A172 (cell line): ENCODE measurements around the gene CMSS1. TPM values are rescaled to one million over a fixed set of nuclear protein-coding genes. Genes with fewer than 3 reads are reported as not detected.
A peak's percentile ranks its signal among the peaks of the same experiment; 100 is the strongest.
"Not testable (repeated sequence)": the region's sequence is repeated elsewhere in the genome, so short reads cannot be mapped to it uniquely, and the experiment has no call there.

Source experiments
- DNase-seq: peaks from one replicate; pipeline ENCODE4 v3.0.0-alpha.2; 2015; ENCODE audit warnings: low spot score
- total RNA-seq: library from RNA; depleted of rRNA; stranded (reverse); fragments of >200 nt; shearing (Covaris generic); gene quantifications from 2 replicates; pipeline ENCODE4 v1.2.3, GENCODE V29; 2014

Gene CMSS1
- total RNA-seq, 1 experiment from 2014 or later: 48.6 TPM

- no peak for DNase-seq
Measured at GRCh38 chr3:99817047-99817436, 620 bp upstream of the CMSS1 start.

DNA sequence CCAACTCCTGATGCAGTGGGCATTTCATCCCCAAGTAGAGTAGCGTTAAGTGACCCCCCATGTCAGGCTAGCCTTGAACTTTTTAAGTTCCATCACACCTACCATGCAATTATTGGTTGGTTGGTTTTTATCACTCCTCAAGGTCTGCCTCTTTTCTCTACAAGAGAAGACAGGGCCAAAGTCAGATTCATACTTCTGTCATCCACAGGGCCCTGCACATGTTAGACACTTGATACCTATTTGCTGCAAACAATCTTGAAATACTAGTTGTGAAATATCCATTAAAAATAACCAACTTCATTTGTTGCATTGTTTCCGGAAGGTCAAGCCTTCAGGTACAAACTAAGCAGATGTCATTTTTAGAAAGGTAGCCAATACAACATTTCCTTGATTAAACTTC, 1.2 kb downstream of the CMSS1 start:
- DNase-seq: no peak

DNA sequence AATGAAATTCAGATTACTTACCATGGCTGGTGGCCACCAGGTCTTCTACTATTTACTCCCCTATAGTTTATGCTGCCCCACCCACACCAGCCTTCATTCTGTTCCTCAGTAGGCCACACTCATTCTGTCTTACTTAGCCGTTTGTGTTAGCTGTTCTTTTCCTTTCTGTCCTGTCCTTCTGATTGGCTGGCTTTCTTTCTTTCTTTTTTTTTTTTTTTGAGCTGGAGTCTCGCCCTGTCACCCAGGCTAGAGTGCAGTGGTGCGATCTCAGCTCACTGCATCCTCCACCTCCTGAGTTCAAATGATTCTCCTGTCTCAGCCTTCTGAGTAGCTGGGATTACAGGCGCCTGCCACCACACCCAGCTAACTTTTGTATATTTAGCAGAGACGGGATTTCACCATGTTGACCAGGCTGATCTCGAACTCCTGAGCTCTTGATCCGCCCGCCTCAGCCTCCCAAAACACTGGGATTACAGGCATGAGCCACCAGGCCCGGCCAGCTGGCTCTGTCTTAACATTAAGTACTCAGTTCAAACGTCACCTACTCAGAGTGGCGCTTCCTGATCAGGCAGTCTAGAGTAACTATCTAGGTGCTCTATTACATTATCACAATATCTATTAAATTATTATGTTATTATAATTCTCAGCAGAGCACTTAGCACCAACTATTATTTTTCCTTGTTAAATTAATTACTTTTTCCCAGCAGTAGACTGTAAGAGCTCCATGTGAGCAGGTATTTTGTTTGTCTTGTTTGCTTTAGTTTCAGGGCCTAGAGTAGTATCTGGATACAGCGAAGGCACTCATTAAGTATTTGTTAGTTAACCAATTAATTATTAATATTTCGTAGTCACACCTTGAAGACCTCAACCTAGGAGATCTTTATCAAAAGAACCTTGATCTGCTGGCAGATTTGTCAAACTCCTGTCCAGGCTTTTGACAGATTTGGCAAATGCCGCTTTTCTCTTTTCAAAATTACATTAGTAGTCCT, 6.4 kb downstream of the CMSS1 start:
- DNase-seq: no peak

GRCh38 chr3:99825004-99825640, 7.5 kb downstream of the CMSS1 start:
- peak; percentile 54 for DNase-seq

- DNase-seq: no peak
Measured at GRCh38 chr3:99829844-99830243, 12.2 kb downstream of the CMSS1 start.

GRCh38 chr3:99833617-99834205, 16.0 kb downstream of the CMSS1 start:
- DNase-seq: no peak

DNA sequence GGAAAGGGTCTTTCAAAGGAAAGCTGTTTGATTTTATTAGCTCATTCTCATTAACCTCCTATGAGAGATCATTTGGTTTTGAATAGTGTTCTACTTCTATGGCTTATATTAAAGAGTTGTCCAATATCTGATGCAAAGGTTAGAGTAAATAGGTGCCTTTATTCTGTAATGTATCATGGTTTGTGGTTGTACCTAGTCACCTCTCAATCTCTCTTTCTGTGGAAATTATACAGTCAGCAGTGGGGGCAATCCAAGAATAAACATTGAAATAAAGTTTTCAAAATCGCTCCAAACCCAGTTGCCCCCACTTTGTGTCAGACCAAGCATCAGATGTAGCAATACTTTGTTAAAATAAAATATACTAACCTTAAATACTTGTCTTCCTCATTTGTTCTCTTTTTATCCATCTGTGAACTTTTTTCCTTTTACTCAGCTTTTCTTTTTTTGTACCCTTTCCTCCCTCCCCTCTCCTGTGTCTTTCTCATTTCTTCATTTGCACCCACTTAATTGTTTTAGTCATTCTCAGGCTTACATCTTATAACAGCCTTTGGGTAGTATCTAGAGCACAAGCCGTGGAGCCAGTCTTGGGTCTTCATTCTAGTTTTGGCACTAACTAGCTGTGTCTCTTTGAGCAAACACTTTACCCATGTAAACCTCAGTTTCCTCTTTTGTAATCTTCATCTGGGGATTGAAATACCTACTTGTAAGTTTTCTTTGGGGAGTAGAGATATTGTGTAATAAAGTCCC, 16.7 kb downstream of the CMSS1 start:
- DNase-seq: no peak

DNA sequence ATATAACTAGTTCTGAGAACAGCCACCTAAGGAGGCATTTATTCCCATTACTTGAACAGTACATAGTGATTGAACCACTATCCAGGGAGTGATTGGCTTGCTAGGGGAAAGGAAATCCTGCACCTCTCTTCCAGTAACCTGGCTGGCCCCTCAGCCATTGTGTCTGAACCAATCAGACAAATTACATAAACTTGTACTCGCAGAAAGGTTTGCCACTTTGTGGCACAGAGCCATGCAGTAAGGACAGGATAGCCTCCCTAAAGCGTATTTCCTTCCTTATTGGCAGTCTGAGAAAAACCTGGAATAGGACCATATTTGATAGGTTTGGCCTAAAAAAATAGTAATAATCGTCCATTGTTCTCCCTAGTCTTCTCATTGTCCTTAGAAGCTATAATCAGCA, 19.0 kb downstream of the CMSS1 start:
- DNase-seq: no peak

DNA sequence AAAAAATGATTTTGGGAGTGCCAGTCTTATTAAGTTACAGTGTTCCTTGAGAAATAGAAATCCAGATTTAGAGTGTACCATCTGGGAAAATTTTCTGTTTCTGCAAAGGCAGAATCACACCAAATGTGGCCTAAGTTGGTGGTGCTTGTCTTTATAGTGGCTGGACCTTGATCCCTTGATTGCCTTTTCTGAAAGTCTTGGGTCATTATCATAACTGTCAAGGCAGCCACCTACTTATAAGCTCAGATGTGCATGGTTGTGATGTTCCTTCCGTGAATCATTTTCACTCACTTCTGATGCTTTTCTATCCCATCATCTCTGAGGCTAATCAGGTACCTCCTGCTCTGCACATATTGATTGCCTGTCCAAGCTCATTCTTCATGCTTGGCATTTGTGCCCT, 20.1 kb downstream of the CMSS1 start:
- DNase-seq: no peak

- DNase-seq: no peak
Measured at GRCh38 chr3:99838755-99839154, 21.1 kb downstream of the CMSS1 start.

DNA sequence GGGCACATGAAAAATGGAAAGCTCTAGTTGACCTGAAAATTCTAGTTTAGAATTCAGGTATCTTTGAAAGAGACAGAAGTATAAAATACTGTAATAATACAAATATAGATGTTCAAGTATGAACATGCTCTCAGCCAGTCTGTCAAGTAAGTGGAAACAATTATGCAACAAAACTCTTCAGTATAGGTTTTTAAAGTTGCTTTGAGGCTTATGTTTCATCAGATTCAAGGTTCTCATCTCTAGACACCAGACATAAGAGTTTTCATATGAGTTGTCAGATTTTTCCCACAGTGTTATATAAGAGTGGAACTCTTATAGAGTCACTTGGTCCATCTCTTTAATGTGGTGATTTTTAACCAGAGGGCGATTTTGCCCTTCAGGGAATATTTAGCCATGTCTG, 22.0 kb downstream of the CMSS1 start:
- DNase-seq: no peak

DNA sequence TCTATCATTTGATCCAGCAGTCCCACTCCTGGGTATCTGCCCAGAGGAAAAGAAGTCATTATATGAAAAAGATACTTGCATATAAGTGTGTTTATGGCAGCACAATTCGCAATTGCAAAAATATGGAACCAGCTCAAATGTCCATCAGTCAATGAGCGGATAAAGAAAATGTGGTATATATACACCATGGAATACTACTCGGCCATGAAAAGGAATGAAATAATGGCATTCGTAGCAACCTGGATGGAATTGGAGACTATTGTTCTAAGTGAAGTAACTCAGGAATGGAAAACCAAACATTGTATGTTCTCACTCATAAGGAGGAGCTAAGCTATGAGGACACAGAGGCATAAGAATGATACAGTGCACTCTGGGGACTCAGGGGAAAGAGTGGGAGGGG, 24.3 kb downstream of the CMSS1 start:
- not testable (repeated sequence) for DNase-seq

GRCh38 chr3:99842826-99843589, 25.3 kb downstream of the CMSS1 start:
- peak; percentile 49 for DNase-seq

GRCh38 chr3:99843590-99844258, 26.1 kb downstream of the CMSS1 start:
- DNase-seq: no peak

GRCh38 chr3:99845331-99845730, 27.7 kb downstream of the CMSS1 start:
- no peak for DNase-seq

DNA sequence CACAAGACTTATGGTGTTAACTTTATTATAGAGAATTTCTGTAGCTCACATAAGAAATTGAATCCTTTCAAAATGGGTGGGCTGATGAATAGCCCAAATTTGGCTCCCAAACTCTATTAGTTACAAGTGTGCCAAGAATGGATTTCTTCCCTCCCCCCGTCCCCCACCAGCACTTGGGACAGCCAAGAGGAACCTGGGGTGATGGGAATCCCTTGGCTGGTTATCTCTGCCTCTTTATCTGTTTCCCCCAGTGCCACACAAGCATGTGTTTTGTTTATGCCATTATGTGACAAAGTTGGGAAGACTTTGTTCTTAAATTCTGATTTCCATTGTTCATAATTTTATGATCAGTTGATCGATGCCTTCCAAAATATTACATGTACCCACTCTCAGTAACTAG, 28.3 kb downstream of the CMSS1 start:
- DNase-seq: no peak

GRCh38 chr3:99846477-99847160, 29.0 kb downstream of the CMSS1 start:
- DNase-seq: no peak

- DNase-seq: no peak
Measured at GRCh38 chr3:99848433-99848832, 30.8 kb downstream of the CMSS1 start.

DNA sequence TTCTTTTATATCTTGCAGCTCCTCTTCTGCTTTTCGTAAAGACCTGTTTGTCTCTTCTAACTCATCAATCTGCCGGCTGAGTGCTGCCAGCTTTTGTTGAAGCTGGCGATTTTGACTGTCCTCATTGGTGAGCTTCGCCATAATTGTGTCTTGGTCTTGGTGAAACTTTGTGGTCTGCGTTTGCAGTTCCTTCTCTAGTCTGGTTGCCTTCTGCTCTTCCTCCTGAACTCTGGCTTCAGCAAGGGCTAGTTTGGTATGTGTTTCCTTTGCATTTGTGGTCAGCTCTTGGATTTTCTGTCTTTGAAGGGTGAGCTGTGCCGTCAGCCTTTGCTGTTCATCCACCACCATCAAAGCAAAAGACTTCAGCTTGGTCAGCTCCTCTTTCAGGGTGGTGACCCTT, 32.9 kb downstream of the CMSS1 start:
- no peak for DNase-seq

DNA sequence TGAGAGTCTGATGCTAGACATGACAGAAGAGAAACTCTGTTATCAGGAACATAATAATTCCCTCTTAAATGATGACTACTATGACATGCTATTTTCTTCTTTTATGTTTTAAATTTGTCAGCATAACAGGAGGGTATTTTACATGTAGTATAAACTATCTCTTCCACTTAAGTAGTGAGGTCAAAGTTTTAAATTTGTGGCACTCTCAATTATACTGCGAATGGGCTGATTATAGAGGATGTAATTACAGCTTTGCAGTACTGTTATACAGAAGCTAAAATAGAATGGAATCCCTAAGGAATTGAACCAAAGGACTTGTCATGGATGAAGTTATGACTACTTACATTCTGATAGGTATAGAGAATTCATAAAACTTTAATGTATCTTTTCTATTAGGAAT, 34.3 kb downstream of the CMSS1 start:
- no peak for DNase-seq
